ENCODE data around the gene CAMK1D.

CAMK1D gene

GRCh38 chr10:12642036-12642435 lies 292.7 kb downstream of the CAMK1D start:
- TF ChIP-seq MYC (IDR thresholded peaks at IDR 0.05; ENCODE audit: low read depth, low read length) (no peak), MAX (IDR thresholded peaks at IDR 0.05; ENCODE audit: low read depth, low read length) (no peak)
- no peak overlapping the region for H3K4me3 ChIP-seq (ENCODE audit: low read depth, low read length)
- DNase-seq (ENCODE audit: low read depth): no peak

- no peak for TF ChIP-seq MAX (IDR thresholded peaks at IDR 0.05; ENCODE audit: low read depth, low read length)
- no peak for TF ChIP-seq MYC (IDR thresholded peaks at IDR 0.05; ENCODE audit: low read depth, low read length)
- TF ChIP-seq POLR2A (IDR thresholded peaks at IDR 0.05; ENCODE audit: extremely low read depth, insufficient read length): no peak
- TF ChIP-seq, protein P1, sequence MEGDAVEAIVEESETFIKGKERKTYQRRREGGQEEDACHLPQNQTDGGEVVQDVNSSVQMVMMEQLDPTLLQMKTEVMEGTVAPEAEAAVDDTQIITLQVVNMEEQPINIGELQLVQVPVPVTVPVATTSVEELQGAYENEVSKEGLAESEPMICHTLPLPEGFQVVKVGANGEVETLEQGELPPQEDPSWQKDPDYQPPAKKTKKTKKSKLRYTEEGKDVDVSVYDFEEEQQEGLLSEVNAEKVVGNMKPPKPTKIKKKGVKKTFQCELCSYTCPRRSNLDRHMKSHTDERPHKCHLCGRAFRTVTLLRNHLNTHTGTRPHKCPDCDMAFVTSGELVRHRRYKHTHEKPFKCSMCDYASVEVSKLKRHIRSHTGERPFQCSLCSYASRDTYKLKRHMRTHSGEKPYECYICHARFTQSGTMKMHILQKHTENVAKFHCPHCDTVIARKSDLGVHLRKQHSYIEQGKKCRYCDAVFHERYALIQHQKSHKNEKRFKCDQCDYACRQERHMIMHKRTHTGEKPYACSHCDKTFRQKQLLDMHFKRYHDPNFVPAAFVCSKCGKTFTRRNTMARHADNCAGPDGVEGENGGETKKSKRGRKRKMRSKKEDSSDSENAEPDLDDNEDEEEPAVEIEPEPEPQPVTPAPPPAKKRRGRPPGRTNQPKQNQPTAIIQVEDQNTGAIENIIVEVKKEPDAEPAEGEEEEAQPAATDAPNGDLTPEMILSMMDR (IDR thresholded peaks at IDR 0.05; ENCODE audit: low read depth, low read length): no peak
- H3K4me3 ChIP-seq (ENCODE audit: low read depth, low read length): no peak overlapping the region
- DNase-seq (ENCODE audit: low read depth): no peak
Measured at GRCh38 chr10:12643279-12643678, 293.9 kb downstream of the CAMK1D start.

DNA sequence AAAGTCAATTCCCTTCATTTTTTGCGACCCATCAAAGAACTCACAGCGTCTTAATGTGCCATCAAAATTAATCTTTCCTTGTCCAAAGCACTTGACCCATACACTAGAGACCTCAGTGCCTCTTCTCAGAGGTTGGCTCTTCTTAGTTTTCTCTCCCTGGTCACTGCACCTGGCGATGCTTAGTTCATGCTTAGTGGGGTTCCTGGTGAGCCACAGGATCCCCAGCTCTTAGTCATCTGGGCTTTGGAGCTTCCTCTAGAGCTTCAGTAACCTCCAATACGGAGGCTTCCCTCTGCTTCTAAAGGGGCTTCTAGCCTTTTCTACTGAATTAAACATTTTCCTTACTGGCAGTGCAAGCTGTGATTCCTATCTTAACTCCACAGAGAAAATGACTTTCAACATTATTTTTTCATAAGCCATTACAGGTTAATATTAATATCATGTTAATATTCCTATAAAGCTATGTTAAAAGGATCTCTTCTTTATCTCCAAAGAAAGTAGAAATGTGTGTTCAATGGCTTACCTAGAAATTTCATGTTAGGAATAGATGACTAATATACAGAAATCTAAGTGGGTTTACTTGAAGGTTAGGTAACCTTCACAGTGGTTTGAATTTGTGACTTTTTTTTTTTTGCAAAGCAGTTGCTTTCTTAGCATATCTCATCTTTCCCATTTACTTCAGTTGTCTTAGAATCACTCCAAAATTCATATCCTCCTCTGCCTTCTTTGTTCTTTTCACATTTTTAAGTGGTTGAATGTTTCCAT lies 295.2 kb downstream of the CAMK1D start:
- TF ChIP-seq MYC (IDR thresholded peaks at IDR 0.05; ENCODE audit: low read depth, low read length) (no peak), POLR2A (IDR thresholded peaks at IDR 0.05; ENCODE audit: extremely low read depth, insufficient read length) (no peak), MAX (IDR thresholded peaks at IDR 0.05; ENCODE audit: low read depth, low read length) (no peak)
- TF ChIP-seq, protein P1 (IDR thresholded peaks at IDR 0.05; ENCODE audit: low read depth, low read length): no peak
- no peak overlapping the region for H3K4me3 ChIP-seq (ENCODE audit: low read depth, low read length)
- DNase-seq (ENCODE audit: low read depth): no peak

GRCh38 chr10:12645449-12645848 lies 296.1 kb downstream of the CAMK1D start:
- TF ChIP-seq MAX (IDR thresholded peaks at IDR 0.05; ENCODE audit: low read depth, low read length): no peak
- TF ChIP-seq, protein P1 (IDR thresholded peaks at IDR 0.05; ENCODE audit: low read depth, low read length): no peak
- no peak for TF ChIP-seq MYC (IDR thresholded peaks at IDR 0.05; ENCODE audit: low read depth, low read length)
- TF ChIP-seq POLR2A (IDR thresholded peaks at IDR 0.05; ENCODE audit: extremely low read depth, insufficient read length): no peak
- no peak for DNase-seq (ENCODE audit: low read depth)
- H3K4me3 ChIP-seq (ENCODE audit: low read depth, low read length): no peak overlapping the region

- DNase-seq (ENCODE audit: low read depth): no peak
- TF ChIP-seq, protein P1 (IDR thresholded peaks at IDR 0.05; ENCODE audit: low read depth, low read length): no peak
- TF ChIP-seq POLR2A (IDR thresholded peaks at IDR 0.05; ENCODE audit: extremely low read depth, insufficient read length) (no peak), MAX (IDR thresholded peaks at IDR 0.05; ENCODE audit: low read depth, low read length) (no peak), MYC (IDR thresholded peaks at IDR 0.05; ENCODE audit: low read depth, low read length) (no peak)
- no peak overlapping the region for H3K4me3 ChIP-seq (ENCODE audit: low read depth, low read length)
Measured at GRCh38 chr10:12649012-12649584, 299.8 kb downstream of the CAMK1D start.

- no peak overlapping the region for H3K4me3 ChIP-seq (ENCODE audit: low read depth, low read length)
- no peak for DNase-seq (ENCODE audit: low read depth)
Measured at GRCh38 chr10:12650122-12650521, 300.8 kb downstream of the CAMK1D start.

More at GRCh38 chr10:12650122-12650521, 300.8 kb downstream of the CAMK1D start:
- TF ChIP-seq MYC (IDR thresholded peaks at IDR 0.05; ENCODE audit: low read depth, low read length) (no peak), POLR2A (IDR thresholded peaks at IDR 0.05; ENCODE audit: extremely low read depth, insufficient read length) (no peak), MAX (IDR thresholded peaks at IDR 0.05; ENCODE audit: low read depth, low read length) (no peak)
- TF ChIP-seq, protein P1 (IDR thresholded peaks at IDR 0.05; ENCODE audit: low read depth, low read length): no peak

Data from NB4 (cell line).